Muscle of leg (tissue), 11 donors: ENCODE results near the gene EDEM1. TPM values are rescaled to one million over a fixed set of nuclear protein-coding genes. Genes with fewer than 3 reads are reported as not detected.

Experiments
- DNase-seq: peaks from one replicate; pipeline ENCODE4 v3.0.0; 2013
- H3K27ac ChIP-seq: one replicate; pipeline ENCODE4 v1.5.1; 2013; ENCODE audit warnings: mild to moderate bottlenecking, low read length, control low read depth
- H3K27me3 ChIP-seq: one replicate; pipeline ENCODE4 v1.6.1; 2013; ENCODE audit warnings: low read length; ENCODE audit not compliant: control insufficient read depth, insufficient read depth
- H3K36me3 ChIP-seq: one replicate; pipeline ENCODE4 v1.6.1; 2013; ENCODE audit warnings: low read length; ENCODE audit not compliant: control insufficient read depth, insufficient read depth
- H3K4me1 ChIP-seq: one replicate; pipeline ENCODE4 v1.6.1; 2013; ENCODE audit warnings: low read length; ENCODE audit not compliant: control insufficient read depth, insufficient read depth
- H3K4me3 ChIP-seq: one replicate; pipeline ENCODE4 v1.5.1; 2013; ENCODE audit warnings: low read length, control low read depth
- H3K9me3 ChIP-seq: replicated peaks from 2 replicates; pipeline ENCODE4 v1.6.1; 2013; ENCODE audit warnings: low read depth, low read length; ENCODE audit not compliant: control insufficient read depth
- WGBS: methylation state at CpG from one replicate; pipeline ENCODE4 v1.1.5; 2013; ENCODE audit warnings: missing lambda C conversion rate; ENCODE audit not compliant: insufficient coverage; 5-methylcytosine and 5-hydroxymethylcytosine counted together
- polyA plus RNA-seq, 8 donors: library from polyadenylated mRNA; unstranded; fragments of 120-200 nt; gene quantifications; one replicate each; pipeline versions ENCODE4 v1.2.1 to v1.2.3, GENCODE V29; 2013; ENCODE audit warnings: inconsistent platforms in 1 of 8, low replicate concordance in 1 of 8; ENCODE audit not compliant: insufficient read length in 8 of 8, insufficient read depth in 1 of 8
- total RNA-seq: library from RNA; stranded (reverse); fragments of 120-200 nt; gene quantifications from one replicate; pipeline ENCODE4 v1.2.4, GENCODE V29; 2013

Gene EDEM1
- total and polyA plus RNA-seq, 9 donors: 6.6 to 13.2 (median 9.1) TPM

GRCh38 chr3:5197470-5198312 lies 10.2 kb downstream of the EDEM1 start:
- H3K36me3 ChIP-seq: peaks cover 28% of the 10 kb centered on the region
- H3K27ac ChIP-seq: no peak overlapping the region
- no peaks in the 10 kb centered on the region for H3K9me3 ChIP-seq
- no peaks in the 10 kb centered on the region for H3K27me3 ChIP-seq
- WGBS: 88% methylated on average over 5 of the region's 8 CpGs
- H3K4me1 ChIP-seq: no peaks in the 10 kb centered on the region
- peak; percentile 52 for DNase-seq
- H3K4me3 ChIP-seq: no peak overlapping the region

- WGBS: 100% methylated on average over 2 of the region's 4 CpGs
- Histone ChIP-seq H3K36me3 (peaks cover 34% of the 10 kb centered on the region), H3K9me3 (no peaks in the 10 kb centered on the region), H3K4me1 (no peaks in the 10 kb centered on the region), H3K27ac (no peak overlapping the region), H3K4me3 (no peak overlapping the region), H3K27me3 (no peaks in the 10 kb centered on the region)
- DNase-seq: no peak
Measured at GRCh38 chr3:5198313-5198677, 10.8 kb downstream of the EDEM1 start.

- no peaks in the 10 kb centered on the region for H3K27me3 ChIP-seq
- H3K36me3 ChIP-seq: peaks cover 36% of the 10 kb centered on the region
- H3K4me1 ChIP-seq: no peaks in the 10 kb centered on the region
- H3K9me3 ChIP-seq: no peaks in the 10 kb centered on the region
- WGBS: no CpG with 5 or more reads among the region's 5 CpGs
- H3K4me3 ChIP-seq: no peak overlapping the region
- no peak overlapping the region for H3K27ac ChIP-seq
- DNase-seq: peak; percentile 39
Measured at GRCh38 chr3:5198986-5199731, 11.7 kb downstream of the EDEM1 start.

- no peak for DNase-seq
- Histone ChIP-seq H3K27ac (no peak overlapping the region), H3K4me3 (no peak overlapping the region), H3K4me1 (no peaks in the 10 kb centered on the region), H3K27me3 (no peaks in the 10 kb centered on the region), H3K9me3 (no peaks in the 10 kb centered on the region), H3K36me3 (peaks cover 56% of the 10 kb centered on the region)
- no CpG with 5 or more reads among the region's 6 CpGs for WGBS
Measured at GRCh38 chr3:5201536-5201935, 14.0 kb downstream of the EDEM1 start.

- H3K4me3 ChIP-seq: no peak overlapping the region
- no peaks in the 10 kb centered on the region for H3K4me1 ChIP-seq
- peaks cover 60% of the 10 kb centered on the region for H3K36me3 ChIP-seq
- H3K9me3 ChIP-seq: no peaks in the 10 kb centered on the region
- no peaks in the 10 kb centered on the region for H3K27me3 ChIP-seq
- WGBS: 100% methylated on average over 2 of the region's 2 CpGs
- no peak for DNase-seq
- H3K27ac ChIP-seq: no peak overlapping the region
Measured at GRCh38 chr3:5202222-5202621, 14.7 kb downstream of the EDEM1 start.

- no peak for DNase-seq
- no peaks in the 10 kb centered on the region for H3K9me3 ChIP-seq
- WGBS: 98% methylated on average over 6 of the region's 7 CpGs
- no peaks in the 10 kb centered on the region for H3K27me3 ChIP-seq
- H3K4me3 ChIP-seq: no peak overlapping the region
- H3K27ac ChIP-seq: no peak overlapping the region
- H3K36me3 ChIP-seq: peaks cover 84% of the 10 kb centered on the region
- no peaks in the 10 kb centered on the region for H3K4me1 ChIP-seq
Measured at GRCh38 chr3:5205165-5205941, 17.8 kb downstream of the EDEM1 start.

- Histone ChIP-seq H3K4me3 (no peak overlapping the region), H3K36me3 (peaks cover 87% of the 10 kb centered on the region)
- 96% methylated on average over 5 of the region's 5 CpGs for WGBS
Measured at GRCh38 chr3:5210926-5211325, 23.4 kb downstream of the EDEM1 start.

GRCh38 chr3:5212628-5213573 lies 25.4 kb downstream of the EDEM1 start:
- H3K27ac ChIP-seq: no peak overlapping the region
- 88% methylated on average over 7 of the region's 9 CpGs for WGBS

More at GRCh38 chr3:5210926-5211325, 23.4 kb downstream of the EDEM1 start:
- H3K9me3 ChIP-seq: no peaks in the 10 kb centered on the region
- no peaks in the 10 kb centered on the region for H3K4me1 ChIP-seq
- DNase-seq: no peak
- H3K27ac ChIP-seq: no peak overlapping the region
- no peaks in the 10 kb centered on the region for H3K27me3 ChIP-seq

GRCh38 chr3:5213574-5213966 lies 26.1 kb downstream of the EDEM1 start:
- H3K27me3 ChIP-seq: no peaks in the 10 kb centered on the region
- H3K4me1 ChIP-seq: no peaks in the 10 kb centered on the region
- H3K36me3 ChIP-seq: peaks cover 78% of the 10 kb centered on the region
- DNase-seq: no peak
- WGBS: 35% methylated on average over 6 of the region's 7 CpGs
- H3K9me3 ChIP-seq: no peaks in the 10 kb centered on the region
- no peak overlapping the region for H3K4me3 ChIP-seq
- no peak overlapping the region for H3K27ac ChIP-seq

More at GRCh38 chr3:5212628-5213573, 25.4 kb downstream of the EDEM1 start:
- Histone ChIP-seq H3K4me1 (no peaks in the 10 kb centered on the region), H3K27me3 (no peaks in the 10 kb centered on the region), H3K4me3 (no peak overlapping the region), H3K9me3 (no peaks in the 10 kb centered on the region), H3K36me3 (peaks cover 82% of the 10 kb centered on the region)
- DNase-seq: no peak
